Measurements from ENCODE around the gene PTPRR.

GRCh38 chr12:70657616-70658286, 262.8 kb downstream of the PTPRR start:
- TF ChIP-seq CTCF (IDR thresholded peaks at IDR 0.05) (no peak), POLR2A (IDR thresholded peaks at IDR 0.05) (no peak), POLR2AphosphoS5 (IDR thresholded peaks at IDR 0.05) (no peak), EP300 (IDR thresholded peaks at IDR 0.05) (no peak)

Measured in suprapubic skin (tissue), 4 donors.